MCF 10A (cell line): ENCODE measurements around the gene C9orf43. TPM values are rescaled to one million over a fixed set of nuclear protein-coding genes. Genes with fewer than 3 reads are reported as not detected.
"Not testable (repeated sequence)": the region's sequence is repeated elsewhere in the genome, so short reads cannot be mapped to it uniquely, and the experiment has no call there.

ENCODE experiments used
- BruUV-seq: library from RNA; stranded (reverse); fragments of 400-500 nt; replicated peaks from 2 replicates; lab custom pipeline; 2021; lab: Mats Ljungman, UMichigan
- CTCF ChIA-PET: fragments of 300-600 bp; sonication (Branson Sonifier 250); formaldehyde crosslinking; extraction: SDS; loops from one replicate; lab custom pipeline; 2021; ENCODE audit warnings: antibody characterized with exemption, inconsistent platforms; lab: Yijun Ruan, JAX
- POLR2A ChIA-PET: fragments of 300-600, 350-650 bp; sonication (Branson Sonifier 250); formaldehyde crosslinking; extraction: SDS; loops from one replicate; lab custom pipeline; 2020; ENCODE audit warnings: antibody characterized with exemption, inconsistent platforms; lab: Yijun Ruan, JAX
- DNase-seq: peaks from one replicate; pipeline ENCODE4 v3.0.0-alpha.2; 2018; ENCODE audit not compliant: unreplicated experiment
- H3K27ac Mint-ChIP-seq: one replicate; pipeline ENCODE4 v1.8.0; 2022; ENCODE audit warnings: mild to moderate bottlenecking, low read depth, mixed read lengths; ENCODE audit not compliant: unreplicated experiment
- H3K27me3 Mint-ChIP-seq: one replicate; pipeline ENCODE4 v1.8.0; 2022; ENCODE audit warnings: mixed read lengths; ENCODE audit not compliant: insufficient read depth, unreplicated experiment
- H3K36me3 Mint-ChIP-seq: one replicate; pipeline ENCODE4 v1.8.0; 2022; ENCODE audit warnings: mild to moderate bottlenecking, moderate library complexity, mixed read lengths; ENCODE audit not compliant: insufficient read depth, unreplicated experiment
- H3K4me1 Mint-ChIP-seq: one replicate; pipeline ENCODE4 v1.8.0; 2022; ENCODE audit warnings: mixed read lengths; ENCODE audit not compliant: insufficient read depth, unreplicated experiment
- H3K4me3 Mint-ChIP-seq: one replicate; pipeline ENCODE4 v1.8.0; 2022; ENCODE audit warnings: mild to moderate bottlenecking, moderate library complexity, mixed read lengths; ENCODE audit not compliant: unreplicated experiment
- H3K9me3 Mint-ChIP-seq: one replicate; pipeline ENCODE4 v1.8.0; 2022; ENCODE audit warnings: mixed read lengths; ENCODE audit not compliant: unreplicated experiment
- CTCF ChIP-seq: fragments of 200-600 bp; IDR thresholded peaks from one replicate; pipeline ENCODE4 v1.8.0; 2022; ENCODE audit warnings: antibody characterized with exemption, mild to moderate bottlenecking; ENCODE audit not compliant: unreplicated experiment
- intact Hi-C: fragments of 100-400 bp; cut with micrococcal nuclease; formaldehyde crosslinking; loops from 2 replicates; pipeline ENCODE4 v1.14.1; 2022
- total RNA-seq: library from RNA; stranded (reverse); gene quantifications from 2 replicates; pipeline ENCODE4 v1.2.3, GENCODE V29; 2022

C9orf43 gene
- total RNA-seq, 1 experiment from 2014 or later = 0.84 TPM

DNA sequence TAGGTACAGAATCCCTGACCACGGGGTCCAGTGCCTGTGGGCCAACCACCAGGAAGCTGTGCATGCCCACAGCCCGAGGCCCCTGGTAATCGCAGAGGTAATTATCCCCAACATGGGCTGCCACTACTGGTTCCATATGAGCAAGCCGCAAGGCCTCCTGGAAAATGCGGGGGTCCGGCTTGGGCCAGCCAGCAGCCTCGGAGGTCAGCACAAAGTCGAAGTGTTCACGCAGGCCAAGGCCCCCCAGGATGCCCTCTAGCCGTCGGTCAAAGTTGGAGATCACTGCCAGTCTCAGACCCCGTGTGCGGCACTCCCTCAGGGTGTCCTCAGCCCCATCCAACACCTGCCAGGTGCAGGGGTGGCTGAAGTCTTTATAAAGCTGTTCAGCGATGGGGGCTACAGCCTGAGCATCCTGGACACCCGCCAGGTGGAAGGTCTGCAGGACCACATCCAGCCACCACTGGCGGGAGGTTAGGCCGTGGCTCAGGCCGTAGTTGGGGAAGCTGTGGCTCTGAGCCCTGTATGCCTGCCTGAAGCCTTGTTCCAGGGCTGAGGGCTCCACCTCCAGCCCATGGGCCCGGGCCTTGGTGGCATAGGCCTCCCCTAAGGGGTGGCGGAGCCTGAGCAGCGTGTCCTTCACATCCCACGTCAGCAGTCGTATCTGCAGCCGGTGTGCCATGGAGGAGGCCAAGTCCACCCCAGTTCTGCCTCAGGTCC is 36.7 kb upstream of the C9orf43 start:
- Mint-ChIP-seq H3K27me3 (no peaks in the 10 kb centered on the region), H3K4me1 (peaks cover 5% of the 10 kb centered on the region), H3K27ac (no peak overlapping the region), H3K4me3 (no peak overlapping the region), H3K9me3 (no peaks in the 10 kb centered on the region), H3K36me3 (peaks cover 12% of the 10 kb centered on the region)
- DNase-seq = no peak
- POLR2A ChIA-PET = no interaction called here
- intact Hi-C loops = no loop called here
- CTCF ChIA-PET = no interaction called here
- TF ChIP-seq CTCF = no peak
- no TSS peak for BruUV-seq

GRCh38 chr9:113375057-113376023 is 35.2 kb upstream of the C9orf43 start:
- no peaks in the 10 kb centered on the region for H3K27me3 Mint-ChIP-seq
- ChIA-PET CTCF (interaction anchor here (0.6 kb wide), 1 partner anchor 854 kb away, joined by 3 read pairs; no protein-coding TSS in a partner anchor), POLR2A (interaction anchor here (1.8 kb wide), 1 partner anchor 35 kb away, joined by 9 read pairs; the partner anchor contains the start of genes C9orf43 and POLE3)
- no peak for TF ChIP-seq CTCF
- H3K9me3 Mint-ChIP-seq = no peaks in the 10 kb centered on the region
- H3K4me1 Mint-ChIP-seq = peaks cover 5% of the 10 kb centered on the region
- BruUV-seq = TSS peak; percentile 37
- peaks cover 12% of the 10 kb centered on the region for H3K36me3 Mint-ChIP-seq
- H3K27ac Mint-ChIP-seq = peak overlapping the region; percentile 64
- peak overlapping the region; percentile 78 for H3K4me3 Mint-ChIP-seq
- DNase-seq = no peak
- intact Hi-C loops = no loop called here

GRCh38 chr9:113376634-113377567 is 33.6 kb upstream of the C9orf43 start, which contains the start of gene HDHD3:
HDHD3 (minus strand) TSS chr9:113376986; CDS start chr9:113374354, 2,632 bp downstream.
- Mint-ChIP-seq H3K4me3 (peak within 1 kb of the TSS; percentile 78), H3K36me3 (peaks cover 12% of the 10 kb centered on the region), H3K27ac (peak within 1 kb of the TSS; percentile 64), H3K4me1 (peaks cover 10% of the 10 kb centered on the region), H3K9me3 (no peaks in the 10 kb centered on the region), H3K27me3 (no peaks in the 10 kb centered on the region)
- intact Hi-C loops = no loop called here
- DNase-seq = peak; percentile 80
- no peak for TF ChIP-seq CTCF
- CTCF ChIA-PET = interaction anchor here (0.7 to 0.9 kb wide), 2 partner anchors 102 to 278 kb away, joined by 3 to 4 read pairs; partner anchors contain the start of gene CDC26
- POLR2A ChIA-PET = interaction anchor here (0.6 to 1.8 kb wide), 6 partner anchors 24 to 692 kb away, joined by 3 to 9 read pairs (median 4); partner anchors contain the start of genes ALAD, BSPRY, C9orf43 and CDC26
- no TSS peak for BruUV-seq

- BruUV-seq, H3K27me3 Mint-ChIP-seq, H3K27ac Mint-ChIP-seq, intact Hi-C loops, H3K36me3 Mint-ChIP-seq, POLR2A ChIA-PET, H3K9me3 Mint-ChIP-seq, DNase-seq, CTCF ChIA-PET, H3K4me3 Mint-ChIP-seq: not testable (repeated sequence)
- peaks cover 10% of the 10 kb centered on the region for H3K4me1 Mint-ChIP-seq
Measured at GRCh38 chr9:113379094-113379828, 31.3 kb upstream of the C9orf43 start.

DNA sequence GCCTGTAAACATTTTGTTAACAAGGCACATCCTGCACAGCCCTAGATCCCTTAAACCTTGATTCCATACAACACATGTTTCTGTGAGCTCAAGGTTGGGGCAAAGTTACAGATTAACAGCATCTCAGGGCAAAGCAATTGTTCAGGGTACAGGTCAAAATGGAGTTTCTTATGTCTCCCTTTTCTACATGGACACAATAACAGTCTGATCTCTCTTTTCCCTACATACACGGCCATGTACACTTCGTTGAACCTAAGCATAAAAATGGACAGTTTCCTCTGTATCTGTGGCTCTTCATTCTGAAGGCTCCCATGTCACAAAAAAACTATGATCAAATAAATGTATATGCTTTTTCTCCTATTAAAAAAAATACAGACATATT is 30.7 kb upstream of the C9orf43 start:
- H3K36me3 Mint-ChIP-seq, H3K27ac Mint-ChIP-seq, POLR2A ChIA-PET, CTCF ChIA-PET, H3K9me3 Mint-ChIP-seq, DNase-seq, BruUV-seq, H3K27me3 Mint-ChIP-seq, intact Hi-C loops, H3K4me3 Mint-ChIP-seq: not testable (repeated sequence)
- H3K4me1 Mint-ChIP-seq = peaks cover 10% of the 10 kb centered on the region
